Heart right ventricle (tissue), 16 donors: ENCODE data around the gene NRGN. TPM values are rescaled to one million over a fixed set of nuclear protein-coding genes. Genes with fewer than 3 reads are reported as not detected.

Source experiments
- ATAC-seq, 8 donors: fragments of 200-7000 bp; cut with Tn5 transposase; one replicate each; pipeline ENCODE4 v1.9.1; 2020; ENCODE audit warnings: mild to moderate bottlenecking in 8 of 8, moderate library complexity in 8 of 8, moderate number of reproducible peaks in 1 of 8
- DNase-seq, 2 donors: peaks; one replicate each; pipeline ENCODE4 v3.0.0-alpha.2; 2020
- H3K27ac ChIP-seq, 10 donors: fragments of 200-600 bp; sonication (generic) in 2 of 10; one replicate each; pipeline versions ENCODE4 v1.5.0 to v1.8.0; 2020 to 2022; ENCODE audit warnings: mild to moderate bottlenecking in 3 of 10
- H3K27me3 ChIP-seq, 7 donors: fragments of 200-600 bp; one replicate each; pipeline ENCODE4 v1.8.0; 2021 to 2022; ENCODE audit warnings: mild to moderate bottlenecking in 2 of 7
- H3K36me3 ChIP-seq, 9 donors: fragments of 200-600 bp; sonication (generic) in 1 of 9; one replicate each; pipeline versions ENCODE4 v1.5.0 to v1.8.0; 2020 to 2022; ENCODE audit warnings: mild to moderate bottlenecking in 2 of 9
- H3K4me1 ChIP-seq, 9 donors: fragments of 200-600 bp; sonication (generic) in 1 of 9; one replicate each; pipeline versions ENCODE4 v1.5.0 to v1.8.0; 2020 to 2022; ENCODE audit warnings: mild to moderate bottlenecking in 4 of 9
- H3K4me3 ChIP-seq, 10 donors: fragments of 200-600 bp; sonication (generic) in 2 of 10; one replicate each; pipeline versions ENCODE4 v1.5.0 to v1.8.0; 2020 to 2022; ENCODE audit warnings: mild to moderate bottlenecking in 7 of 10, moderate library complexity in 2 of 10
- H3K9me3 ChIP-seq, 11 donors: fragments of 200-600 bp in 10 of 11; sonication (generic) in 2 of 11; one replicate each; pipeline versions ENCODE4 v1.5.0 to v1.8.0; 2013 to 2022; ENCODE audit warnings: mild to moderate bottlenecking in 2 of 11, control low read depth in 1 of 11, moderate library complexity in 1 of 11
- WGBS, 2 donors: extraction: QIAGEN DNeasy Blood & Tissue Kit; methylation state at CpG; one replicate each; pipeline ENCODE4 v1.1.7; 2013; ENCODE audit warnings: inconsistent platforms in 1 of 2; 5-methylcytosine and 5-hydroxymethylcytosine counted together
- intact Hi-C, 10 donors: fragments of 100-400 bp; cut with DNase I; formaldehyde crosslinking; loops; one replicate each; pipeline versions ENCODE4 v1.11.1 to v1.14.2; 2022
- polyA plus RNA-seq, 2 donors: library from polyadenylated mRNA; stranded (reverse); fragments of 200-250 nt; gene quantifications; one replicate each; pipeline ENCODE4 v1.2.3, GENCODE V29; 2013
- total RNA-seq, 10 donors: library from RNA; stranded (reverse); fragmentation: NEBNext Ultra II Directional in 3 of 10; extraction: Animal tissue kit (Norgen Biotek cat#: 25700) in 3 of 10; gene quantifications; one replicate each; pipeline versions ENCODE4 v1.2.1 to v1.2.4, GENCODE V29; 2021 to 2023
- TF ChIP-seq, protein P1 (sequence below), 9 donors: fragments of 200-600 bp; sonication (generic) in 2 of 9; IDR thresholded peaks; one replicate each; pipeline versions ENCODE4 v1.5.0 to v1.8.0; 2021 to 2022; ENCODE audit warnings: antibody characterized with exemption in 9 of 9, mild to moderate bottlenecking in 5 of 9, moderate library complexity in 1 of 9
- donor health status: Arrhythmogenic right ventricular cardiomyopathy.
- donor health status: ischemic (EF 13 %, LVEDD 7.1; RV severe dilation, severe dysfunction).
- donor health status: healthy with polysubstance abuse.
- donor health status: DM: no; HTN: yes; CAD: no.
- donor health status: DM: no; HTN: no; CAD: no.
- donor health status: ischemic (EF 25% LVEDD 6.9; RV normal size, moderate dysfunction).
- donor health status: ischemic (EF 25% LVEDD 5.7; RV mildly dilated, moderate dysfunction).
- donor health status: healthy.
- donor health status: DM: yes; HTN: yes; CAD: no.
- donor health status: Ischemic cardiomyopathy.
- donor health status: ischemic (EF 35%, LVEDD 5.7; RV mildly dilated, moderate dysfunction).
- donor health status: nonischemic (EF 11% LVEDD 7.7; RV severe dilation, severe dysfunction).
- donor health status: DM: yes; HTN: yes; CAD: no.
- donor health status: PGD.
- donor health status: ischemic (EF 29% LVEDD 5.4; RV normal size, mild dysfunction).
- donor health status: nonischemic (EF 23%, LVEDD 6.1; RV moderate dilation, normal function).

The NRGN gene
- total and polyA plus RNA-seq, 12 donors, result 1.5 to 26.0 (median 5.2) TPM

- DNase-seq (no peak), ATAC-seq (no peak)
- TF ChIP-seq, protein P1, sequence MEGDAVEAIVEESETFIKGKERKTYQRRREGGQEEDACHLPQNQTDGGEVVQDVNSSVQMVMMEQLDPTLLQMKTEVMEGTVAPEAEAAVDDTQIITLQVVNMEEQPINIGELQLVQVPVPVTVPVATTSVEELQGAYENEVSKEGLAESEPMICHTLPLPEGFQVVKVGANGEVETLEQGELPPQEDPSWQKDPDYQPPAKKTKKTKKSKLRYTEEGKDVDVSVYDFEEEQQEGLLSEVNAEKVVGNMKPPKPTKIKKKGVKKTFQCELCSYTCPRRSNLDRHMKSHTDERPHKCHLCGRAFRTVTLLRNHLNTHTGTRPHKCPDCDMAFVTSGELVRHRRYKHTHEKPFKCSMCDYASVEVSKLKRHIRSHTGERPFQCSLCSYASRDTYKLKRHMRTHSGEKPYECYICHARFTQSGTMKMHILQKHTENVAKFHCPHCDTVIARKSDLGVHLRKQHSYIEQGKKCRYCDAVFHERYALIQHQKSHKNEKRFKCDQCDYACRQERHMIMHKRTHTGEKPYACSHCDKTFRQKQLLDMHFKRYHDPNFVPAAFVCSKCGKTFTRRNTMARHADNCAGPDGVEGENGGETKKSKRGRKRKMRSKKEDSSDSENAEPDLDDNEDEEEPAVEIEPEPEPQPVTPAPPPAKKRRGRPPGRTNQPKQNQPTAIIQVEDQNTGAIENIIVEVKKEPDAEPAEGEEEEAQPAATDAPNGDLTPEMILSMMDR (IDR thresholded peaks at IDR 0.05), result no peak
- H3K27ac ChIP-seq, result no peak overlapping the region
- WGBS, 2 donors, result 32 to 50% methylated on average over 44 of the region's 44 CpGs
- H3K36me3 ChIP-seq, result no peaks in the 10 kb centered on the region
- peaks cover 3 to 65% (median 53%) of the 10 kb centered on the region in 9 donors for H3K4me1 ChIP-seq
- intact Hi-C loops, result loop anchor here in 1 of 10 donors (10.0 kb wide), 1 partner anchor 81 kb away; no protein-coding TSS in a partner anchor
- peaks cover 0 to 78% (median 74%) of the 10 kb centered on the region in 7 donors for H3K27me3 ChIP-seq
- H3K4me3 ChIP-seq, result peak overlapping the region in 2 of 10 donors; percentile 53 to 65
- H3K9me3 ChIP-seq, result no peaks in the 10 kb centered on the region
Measured at GRCh38 chr11:124745270-124745834, 5.6 kb downstream of the NRGN start.

- Histone ChIP-seq H3K27me3 (peaks cover 0 to 79% (median 74%) of the 10 kb centered on the region in 7 donors), H3K27ac (peak overlapping the region in 7 of 10 donors; percentile 46 to 73 (median 70)), H3K9me3 (no peaks in the 10 kb centered on the region), H3K4me3 (peak overlapping the region; percentile 41 to 66 (median 53)), H3K36me3 (peaks cover 0 to 4% (median 0%) of the 10 kb centered on the region in 9 donors), H3K4me1 (peaks cover 3 to 65% (median 50%) of the 10 kb centered on the region in 9 donors)
- ATAC-seq, result peak in 2 of 8 donors; percentile 1 to 3
- TF ChIP-seq, protein P1 (IDR thresholded peaks at IDR 0.05), result no peak
- 8 to 31% methylated on average over 38 to 41 of the region's 41 CpGs for WGBS, 2 donors
- intact Hi-C loops, result loop anchor here in 1 of 10 donors (10.0 kb wide), 1 partner anchor 81 kb away; no protein-coding TSS in a partner anchor
- DNase-seq, result no peak
Measured at GRCh38 chr11:124745835-124746620, 6.3 kb downstream of the NRGN start.

- H3K4me3 ChIP-seq, result peak overlapping the region; percentile 41 to 66 (median 53)
- WGBS, 2 donors, result 12 to 15% methylated on average over 37 of the region's 37 CpGs
- no peaks in the 10 kb centered on the region for H3K9me3 ChIP-seq
- H3K36me3 ChIP-seq, result peaks cover 0 to 6% (median 0%) of the 10 kb centered on the region in 9 donors
- TF ChIP-seq, protein P1 (IDR thresholded peaks at IDR 0.05), result peak in 8 of 9 donors; percentile 19 to 63 (median 42)
- H3K27ac ChIP-seq, result peak overlapping the region in 8 of 10 donors; percentile 29 to 73 (median 70)
- intact Hi-C loops, result loop anchor here in 1 of 10 donors (10.0 kb wide), 1 partner anchor 82 kb away; no protein-coding TSS in a partner anchor
- H3K27me3 ChIP-seq, result peaks cover 0 to 81% (median 71%) of the 10 kb centered on the region in 7 donors
- ATAC-seq, result peak; percentile 76 to 92 (median 85)
- peaks cover 3 to 66% (median 51%) of the 10 kb centered on the region in 9 donors for H3K4me1 ChIP-seq
- DNase-seq, result peak; percentile 75 to 82
Measured at GRCh38 chr11:124746621-124747243, 7.0 kb downstream of the NRGN start.
